GM18502 (cell line): ENCODE data around the gene BFSP1.

Source experiments
- ATAC-seq: cut with Tn5 transposase; IDR thresholded peaks from one replicate; pipeline ENCODE4 v1.9.1; 2021; ENCODE audit warnings: mild to moderate bottlenecking; ENCODE audit not compliant: unreplicated experiment, poor library complexity

Gene BFSP1

GRCh38 chr20:17524560-17524959 lies 6.6 kb downstream of the BFSP1 start:
- no peak for ATAC-seq

- no peak for ATAC-seq
These were observed 7.9 kb downstream of the BFSP1 start for GRCh38 chr20:17523326-17523725.

GRCh38 chr20:17522528-17522927 lies 8.7 kb downstream of the BFSP1 start:
- no peak for ATAC-seq

GRCh38 chr20:17520583-17520982 lies 10.6 kb downstream of the BFSP1 start:
- no peak for ATAC-seq

GRCh38 chr20:17519606-17520285 lies 11.4 kb downstream of the BFSP1 start:
- no peak for ATAC-seq

GRCh38 chr20:17518339-17519052 lies 12.7 kb downstream of the BFSP1 start:
- ATAC-seq: no peak

- no peak for ATAC-seq
These were observed 16.1 kb downstream of the BFSP1 start for GRCh38 chr20:17515053-17515452.

GRCh38 chr20:17513939-17514338 lies 17.2 kb downstream of the BFSP1 start:
- ATAC-seq: no peak

- no peak for ATAC-seq
These were observed 19.8 kb downstream of the BFSP1 start for GRCh38 chr20:17511401-17511800.

GRCh38 chr20:17510548-17510947 lies 20.6 kb downstream of the BFSP1 start:
- no peak for ATAC-seq

GRCh38 chr20:17508756-17509155 lies 22.4 kb downstream of the BFSP1 start:
- no peak for ATAC-seq

- ATAC-seq: no peak
These were observed 23.6 kb downstream of the BFSP1 start for GRCh38 chr20:17507531-17507930.

GRCh38 chr20:17507032-17507431 lies 24.1 kb downstream of the BFSP1 start:
- no peak for ATAC-seq

- ATAC-seq: peak; percentile 12
These were observed 25.3 kb downstream of the BFSP1 start for GRCh38 chr20:17505636-17506517.

- ATAC-seq: peak; percentile 77
These were observed 26.1 kb downstream of the BFSP1 start for GRCh38 chr20:17504898-17505635.

- ATAC-seq: peak; percentile 26
These were observed 26.9 kb downstream of the BFSP1 start for GRCh38 chr20:17504066-17504897.

- ATAC-seq: no peak
These were observed 27.7 kb downstream of the BFSP1 start for GRCh38 chr20:17503301-17504065.

- ATAC-seq: no peak
These were observed 29.1 kb downstream of the BFSP1 start for GRCh38 chr20:17502105-17502504.

GRCh38 chr20:17501701-17502100 lies 29.5 kb downstream of the BFSP1 start:
- ATAC-seq: no peak
